Esophagus mucosa (tissue), 1 donor: ENCODE results near the gene DPP3. TPM values are rescaled to one million over a fixed set of nuclear protein-coding genes. Genes with fewer than 3 reads are reported as not detected.
"Not testable (repeated sequence)": the region's sequence is repeated elsewhere in the genome, so short reads cannot be mapped to it uniquely, and the experiment has no call there.

Experiments
- ATAC-seq: fragments of 200-7000 bp; cut with Tn5 transposase; one replicate; pipeline ENCODE4 v1.9.1; 2020
- total RNA-seq: library from RNA; stranded (reverse); gene quantifications from one replicate; pipeline ENCODE4 v1.2.4, GENCODE V29; 2023
- donor health status: DM: yes; HTN: yes; CAD: no.

Gene DPP3
- total RNA-seq, 1 donor from 2014 or later = 46.9 TPM

- ATAC-seq = no peak
Observed at GRCh38 chr11:66539170-66539869, 59.1 kb downstream of the DPP3 start.

- no peak for ATAC-seq
Observed at GRCh38 chr11:66539870-66540213, 59.6 kb downstream of the DPP3 start.

- not testable (repeated sequence) for ATAC-seq
Observed at GRCh38 chr11:66540598-66540997, 60.4 kb downstream of the DPP3 start.

GRCh38 chr11:66541892-66542291 is 61.7 kb downstream of the DPP3 start:
- no peak for ATAC-seq

DNA sequence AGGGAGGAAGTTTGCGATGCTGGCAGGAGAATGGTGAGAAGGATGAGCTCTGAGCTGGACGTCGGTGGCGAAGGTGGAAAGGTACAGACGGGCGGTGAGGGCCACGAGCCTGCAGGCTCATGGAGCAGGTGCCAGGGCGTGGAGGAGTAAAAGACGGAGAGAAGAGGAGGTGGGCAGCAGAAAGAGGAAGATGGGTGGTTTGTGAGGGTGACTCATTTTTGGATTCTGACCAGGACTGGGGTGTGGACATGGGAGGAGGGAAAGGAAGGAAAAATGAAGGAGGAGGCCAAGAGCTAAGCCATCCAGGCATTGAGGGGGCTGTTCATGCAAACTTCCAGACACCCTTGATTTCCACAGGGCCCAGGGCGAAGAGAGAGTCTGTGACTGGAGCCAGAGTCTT is 62.1 kb downstream of the DPP3 start:
- no peak for ATAC-seq

- ATAC-seq = peak; percentile 14
Observed at GRCh38 chr11:66543263-66544107, 63.3 kb downstream of the DPP3 start.

GRCh38 chr11:66544952-66545351 is 64.7 kb downstream of the DPP3 start:
- ATAC-seq = not testable (repeated sequence)

- peak; percentile 95 for ATAC-seq
Observed at GRCh38 chr11:66545701-66546367, 65.6 kb downstream of the DPP3 start, which contains the start of gene ZDHHC24. TSS of gene ZDHHC24 (minus strand) at chr11:66546048. CDS start at chr11:66546003, 45 bp downstream.

- peak; percentile 1 for ATAC-seq
Observed at GRCh38 chr11:66546368-66546965, 66.2 kb downstream of the DPP3 start, which contains the start of gene ACTN3. TSS of gene ACTN3 (plus strand) at chr11:66546903. CDS start at chr11:66546938, 35 bp downstream.

GRCh38 chr11:66546966-66547661 is 66.9 kb downstream of the DPP3 start:
- ATAC-seq = no peak

GRCh38 chr11:66547662-66548009 is 67.4 kb downstream of the DPP3 start:
- no peak for ATAC-seq

GRCh38 chr11:66548041-66548440 is 67.8 kb downstream of the DPP3 start:
- ATAC-seq = no peak

DNA sequence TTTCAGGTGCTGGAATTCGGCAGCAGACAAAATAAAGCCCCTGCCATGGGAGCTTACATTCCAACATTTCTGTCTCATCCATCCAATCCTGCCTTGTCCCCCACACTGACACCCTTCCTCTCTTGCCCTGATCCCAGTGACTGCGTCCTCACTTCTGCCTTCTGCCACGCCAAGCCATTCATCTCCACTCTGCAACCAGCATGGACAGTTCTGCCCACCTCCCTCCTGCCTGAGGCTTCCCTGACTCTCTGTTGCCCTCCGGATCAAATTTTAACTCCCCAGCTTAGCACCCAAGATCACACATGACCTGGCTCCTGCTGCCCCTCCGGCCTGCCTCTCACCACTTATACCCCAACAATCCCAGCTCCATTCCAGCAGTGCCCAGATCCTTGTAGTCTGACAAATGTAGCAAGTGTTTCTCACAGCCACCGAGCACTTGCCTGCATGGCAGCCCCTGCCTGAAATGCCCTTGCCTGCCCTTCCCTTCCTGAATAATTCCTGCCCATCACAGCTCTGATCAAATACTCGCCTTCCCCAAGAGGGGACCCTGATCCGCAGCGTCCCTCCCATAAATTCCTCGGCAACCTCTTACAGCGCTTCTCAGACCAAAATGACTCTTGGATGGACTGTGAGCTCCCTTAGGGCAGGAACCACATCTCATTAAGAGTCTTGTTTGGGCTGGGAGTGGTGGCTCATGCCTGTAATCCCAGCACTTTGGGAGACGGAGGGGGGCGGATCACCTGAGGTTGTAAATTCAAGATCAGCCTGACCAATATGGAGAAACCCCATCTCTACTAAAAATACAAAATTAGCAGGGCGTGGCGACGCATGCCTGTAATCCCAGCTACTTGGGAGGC is 68.8 kb downstream of the DPP3 start:
- ATAC-seq = no peak

- ATAC-seq = no peak
Observed at GRCh38 chr11:66549696-66550095, 69.5 kb downstream of the DPP3 start.

DNA sequence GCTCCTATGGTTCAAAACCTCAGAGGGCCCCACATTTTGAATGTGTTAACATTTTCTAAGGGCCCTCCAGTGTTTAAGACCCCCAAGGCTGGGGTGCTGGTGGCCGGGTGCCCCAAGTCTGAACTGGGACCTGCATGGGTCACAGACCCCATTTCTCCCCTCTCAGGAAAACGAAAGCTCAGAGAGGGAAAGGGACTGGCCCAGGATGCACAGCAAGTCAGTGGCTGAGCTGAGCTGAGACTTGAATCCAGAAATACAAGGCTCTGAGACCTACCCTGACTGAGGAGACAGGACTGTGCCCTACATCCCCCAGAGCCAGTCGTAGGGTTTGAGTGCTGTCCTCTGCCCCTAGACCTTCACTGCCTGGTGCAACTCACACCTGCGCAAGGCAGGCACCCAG is 70.7 kb downstream of the DPP3 start:
- ATAC-seq = no peak

DNA sequence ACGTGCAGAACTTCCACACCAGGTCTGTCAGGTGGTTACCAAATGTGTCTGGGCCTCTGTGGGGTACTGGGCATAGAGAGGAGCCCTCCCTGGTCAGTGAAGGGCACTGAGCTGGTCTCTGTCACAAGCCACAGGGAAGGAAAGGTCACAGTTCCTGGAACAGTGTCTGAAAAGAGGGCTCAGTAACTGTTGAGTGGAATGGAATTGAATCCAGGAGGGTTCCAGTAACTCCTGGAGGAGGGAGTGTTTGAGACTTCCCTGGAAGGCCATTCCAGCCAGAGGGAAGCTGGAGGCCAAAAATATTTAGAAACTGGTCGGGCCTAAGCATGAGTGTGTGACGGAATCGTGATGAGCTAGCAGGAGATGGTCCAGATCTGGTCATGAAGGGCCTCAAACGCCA is 74.4 kb downstream of the DPP3 start:
- no peak for ATAC-seq

DNA sequence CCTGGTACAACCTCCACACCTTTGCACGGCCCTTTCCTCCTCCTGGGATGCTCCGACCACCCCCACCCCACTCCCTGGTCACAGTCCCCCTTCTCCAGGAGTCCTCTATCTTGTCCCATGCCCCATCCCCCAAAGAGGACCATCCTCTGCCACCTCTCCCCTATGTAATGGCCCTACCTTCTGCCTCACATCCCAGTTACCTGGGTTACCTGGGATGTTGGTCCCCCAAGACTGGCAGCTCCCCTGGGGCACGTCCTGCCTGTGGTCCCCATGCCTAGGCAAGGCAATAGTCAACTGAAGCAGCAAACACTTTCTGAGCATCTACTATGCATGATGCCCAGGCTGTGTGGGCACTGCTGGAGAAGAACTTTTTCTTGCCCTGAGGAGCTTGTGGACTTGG is 75.2 kb downstream of the DPP3 start:
- ATAC-seq = no peak

DNA sequence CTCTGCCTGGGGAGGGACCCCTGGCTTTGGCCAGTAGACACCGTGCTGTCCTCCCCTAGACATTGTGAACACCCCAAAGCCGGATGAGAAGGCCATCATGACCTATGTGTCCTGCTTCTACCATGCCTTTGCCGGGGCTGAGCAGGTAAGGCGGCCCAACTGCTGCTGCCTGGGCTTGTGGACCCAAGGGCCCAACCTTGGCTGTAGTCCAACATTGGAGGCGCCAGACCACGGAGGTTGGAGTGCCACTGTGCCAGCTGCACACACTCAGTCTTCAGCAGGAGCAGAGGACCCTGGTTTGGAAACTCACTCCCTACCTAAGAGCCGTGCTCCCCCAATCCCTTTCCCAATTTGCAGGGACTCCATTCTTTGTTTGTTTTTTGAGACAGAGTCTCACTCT is 75.9 kb downstream of the DPP3 start:
- ATAC-seq = no peak

DNA sequence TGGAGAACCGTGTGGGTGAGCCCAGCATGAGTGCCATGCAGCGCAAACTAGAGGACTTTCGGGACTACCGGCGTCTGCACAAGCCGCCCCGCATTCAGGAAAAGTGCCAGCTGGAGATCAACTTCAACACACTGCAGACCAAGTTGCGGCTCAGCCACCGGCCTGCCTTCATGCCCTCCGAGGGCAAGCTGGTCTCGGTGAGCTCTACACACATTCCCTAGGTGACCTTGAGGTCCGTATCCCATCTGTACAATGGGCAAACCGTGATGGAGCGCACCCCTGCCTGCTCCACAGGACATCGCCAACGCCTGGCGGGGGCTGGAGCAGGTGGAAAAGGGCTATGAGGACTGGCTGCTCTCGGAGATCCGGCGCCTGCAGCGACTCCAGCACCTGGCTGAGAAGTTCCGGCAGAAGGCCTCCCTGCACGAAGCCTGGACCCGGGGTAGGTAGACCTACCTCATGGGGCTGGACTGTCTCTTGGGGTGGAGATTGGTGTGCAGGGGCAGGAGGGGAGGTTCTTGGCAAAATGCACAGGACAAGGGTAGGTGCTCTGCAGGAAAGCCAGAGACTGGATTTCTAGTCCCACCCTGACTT is 77.6 kb downstream of the DPP3 start:
- no peak for ATAC-seq
